DMS53 treated with DMSO at 0.1 percent for 48 hours (cell line): Measurements from ENCODE around the gene ANK3.

Source experiments
- DNase-seq: peaks from one replicate; lab custom pipeline; 2025; ENCODE audit not compliant: unreplicated experiment; lab: John Stamatoyannopoulos, UW

The ANK3 gene

GRCh38 chr10:60188548-60188947 lies 201.1 kb downstream of the ANK3 start:
- no peak for DNase-seq

GRCh38 chr10:60187691-60188090 lies 202.0 kb downstream of the ANK3 start:
- no peak for DNase-seq

GRCh38 chr10:60186315-60187071 lies 203.2 kb downstream of the ANK3 start:
- no peak for DNase-seq

GRCh38 chr10:60185421-60185820 lies 204.3 kb downstream of the ANK3 start:
- DNase-seq: no peak

GRCh38 chr10:60182691-60183090 lies 207.0 kb downstream of the ANK3 start:
- DNase-seq: no peak

GRCh38 chr10:60176925-60177324 lies 212.8 kb downstream of the ANK3 start:
- DNase-seq: no peak

- no peak for DNase-seq
These were observed 214.2 kb downstream of the ANK3 start for GRCh38 chr10:60175441-60175971.

- DNase-seq: peak; percentile 65
These were observed 217.2 kb downstream of the ANK3 start for GRCh38 chr10:60172363-60172990.

- DNase-seq: peak; percentile 22
These were observed 218.2 kb downstream of the ANK3 start for GRCh38 chr10:60171436-60172013.

GRCh38 chr10:60170250-60170649 lies 219.4 kb downstream of the ANK3 start:
- no peak for DNase-seq

GRCh38 chr10:60169111-60169510 lies 220.6 kb downstream of the ANK3 start:
- no peak for DNase-seq

GRCh38 chr10:60167050-60167449 lies 222.6 kb downstream of the ANK3 start:
- no peak for DNase-seq

- no peak for DNase-seq
These were observed 225.9 kb downstream of the ANK3 start for GRCh38 chr10:60163786-60164185.

- no peak for DNase-seq
These were observed 227.0 kb downstream of the ANK3 start for GRCh38 chr10:60162631-60163030.

GRCh38 chr10:60155943-60156683 lies 233.6 kb downstream of the ANK3 start:
- no peak for DNase-seq

GRCh38 chr10:60155099-60155877 lies 234.4 kb downstream of the ANK3 start:
- DNase-seq: no peak

- no peak for DNase-seq
These were observed 240.7 kb downstream of the ANK3 start for GRCh38 chr10:60149003-60149402.

- DNase-seq: peak; percentile 78
These were observed 241.3 kb downstream of the ANK3 start for GRCh38 chr10:60148266-60148840.

GRCh38 chr10:60147576-60148265 lies 242.0 kb downstream of the ANK3 start:
- DNase-seq: no peak

- no peak for DNase-seq
These were observed 242.7 kb downstream of the ANK3 start for GRCh38 chr10:60147025-60147424.
